K562 (cell line): ENCODE results near the gene UBL7. TPM values are rescaled to one million over a fixed set of nuclear protein-coding genes. Genes with fewer than 3 reads are reported as not detected.

Source experiments
- BRD9 ChIP-seq: fragments of 450-650 bp; IDR thresholded peaks from 2 replicates; pipeline ENCODE4 v1.6.1; 2018; ENCODE audit warnings: low read depth; ENCODE audit not compliant: partially characterized antibody
- CLOCK ChIP-seq: fragments of 250-450 bp; sonication (Bioruptor Pico); IDR thresholded peaks from 2 replicates; pipeline ENCODE4 v1.4.0; 2020; ENCODE audit warnings: mild to moderate bottlenecking, moderate library complexity, borderline replicate concordance
- FIP1L1 ChIP-seq: fragments of 200-400 bp; formaldehyde crosslinking; IDR thresholded peaks from 2 replicates; pipeline ENCODE4 v1.6.1; 2018; ENCODE audit warnings: mild to moderate bottlenecking, low read depth, low read length; ENCODE audit not compliant: poor library complexity, severe bottlenecking
- HDAC3 ChIP-seq: fragments of 450-650 bp; IDR thresholded peaks from 2 replicates; pipeline ENCODE4 v1.6.1; 2018; ENCODE audit warnings: borderline replicate concordance, mild to moderate bottlenecking, moderate library complexity; ENCODE audit not compliant: partially characterized antibody
- KAT2B ChIP-seq: IDR thresholded peaks from one replicate; pipeline ENCODE4 v1.6.1; 2012; ENCODE audit warnings: low read depth, mild to moderate bottlenecking, control low read depth, inconsistent platforms, low read length, moderate library complexity
- KAT8 ChIP-seq: fragments of 450-650 bp; IDR thresholded peaks from 2 replicates; pipeline ENCODE4 v1.6.1; 2016; ENCODE audit warnings: low read depth, mild to moderate bottlenecking
- MTA1 ChIP-seq: fragments of 450-650 bp; IDR thresholded peaks from 2 replicates; pipeline ENCODE4 v1.6.1; 2017; ENCODE audit warnings: borderline replicate concordance
- NONO ChIP-seq, 2 experiments: fragments of 200-400 bp in 1 of 2; fragments of 450-650 bp in 1 of 2; formaldehyde crosslinking in 1 of 2; IDR thresholded peaks; 2 replicates each; pipeline ENCODE4 v1.6.1; 2017; ENCODE audit warnings: low read depth in 2 of 2, mild to moderate bottlenecking in 2 of 2, moderate library complexity in 2 of 2, low read length in 1 of 2
- RBM25 ChIP-seq: fragments of 200-400 bp; formaldehyde crosslinking; IDR thresholded peaks from 2 replicates; pipeline ENCODE4 v1.6.1; 2018; ENCODE audit warnings: low read length, low read depth, moderate library complexity; ENCODE audit not compliant: severe bottlenecking
- SNRNP70 ChIP-seq: fragments of 200-400 bp; formaldehyde crosslinking; optimal IDR thresholded peaks from 2 replicates; pipeline ENCODE3; 2017; ENCODE audit warnings: low read depth, low read length
- TBP ChIP-seq: optimal IDR thresholded peaks from 2 replicates; pipeline ENCODE3; 2011; ENCODE audit warnings: low read depth, low read length, improper control_type of control experiment
- ZBTB33 ChIP-seq: sonication (generic); formaldehyde crosslinking; IDR thresholded peaks from 2 replicates; pipeline ENCODE4 v1.8.1; 2023; ENCODE audit warnings: mild to moderate bottlenecking, missing genetic modification reagents
- ZMIZ1 ChIP-seq, 2 experiments: fragments of 150-350 bp in 1 of 2; IDR thresholded peaks; 2 replicates each; pipeline ENCODE4 v1.6.1; 2012 to 2016; ENCODE audit warnings: low read depth in 2 of 2, low read length in 2 of 2, mild to moderate bottlenecking in 1 of 2, moderate library complexity in 1 of 2
- ZNF140 ChIP-seq: fragments of 250-450 bp; sonication (Bioruptor Pico); IDR thresholded peaks from 2 replicates; pipeline ENCODE4 v1.8.0; 2021; ENCODE audit warnings: moderate library complexity, mild to moderate bottlenecking, inconsistent platforms
- ZNF764 ChIP-seq: fragments of 250-450 bp; sonication (Bioruptor Pico); IDR thresholded peaks from 2 replicates; pipeline ENCODE4 v1.4.0; 2020; ENCODE audit warnings: low read depth, mild to moderate bottlenecking, moderate library complexity
- polyA plus RNA-seq, 8 experiments: library from polyadenylated mRNA; depleted of rRNA in 4 of 8; stranded (reverse) in 5 of 8; unstranded in 3 of 8; fragments of >200 nt; fragmentation: Nextera tagmentation in 2 of 8; fragmentation: Illumina TruSeq in 1 of 8; extraction: Ambion mirVana in 2 of 8; extraction: Trizol in 1 of 8; gene quantifications; 2 replicates each; pipeline versions ENCODE4 v1.2.1 to v1.2.3, GENCODE V29; 2011 to 2014; ENCODE audit warnings: inconsistent platforms in 1 of 8, missing spikeins in 1 of 8
- total RNA-seq, 7 experiments: library from RNA; depleted of rRNA in 6 of 7; stranded (reverse); fragments of >200 nt in 6 of 7; fragmentation: Illumina TruSeq in 2 of 7; extraction: Trizol in 2 of 7; gene quantifications; 2 replicates each; pipeline versions ENCODE4 v1.2.1 to v1.2.3, GENCODE V29; 2011 to 2021; ENCODE audit warnings: low replicate concordance in 1 of 7
- TF ChIP-seq, protein P1 (sequence below): sonication (generic); formaldehyde crosslinking; IDR thresholded peaks from 2 replicates; pipeline ENCODE4 v1.8.1; 2023; ENCODE audit warnings: mild to moderate bottlenecking, missing genetic modification reagents

Gene UBL7
- total and polyA plus RNA-seq, 9 of the 15 experiments (the other 6 are each of a cell fraction or from before 2014, with no cell fraction given), result 19.2 to 63.4 (median 44.9) TPM

DNA sequence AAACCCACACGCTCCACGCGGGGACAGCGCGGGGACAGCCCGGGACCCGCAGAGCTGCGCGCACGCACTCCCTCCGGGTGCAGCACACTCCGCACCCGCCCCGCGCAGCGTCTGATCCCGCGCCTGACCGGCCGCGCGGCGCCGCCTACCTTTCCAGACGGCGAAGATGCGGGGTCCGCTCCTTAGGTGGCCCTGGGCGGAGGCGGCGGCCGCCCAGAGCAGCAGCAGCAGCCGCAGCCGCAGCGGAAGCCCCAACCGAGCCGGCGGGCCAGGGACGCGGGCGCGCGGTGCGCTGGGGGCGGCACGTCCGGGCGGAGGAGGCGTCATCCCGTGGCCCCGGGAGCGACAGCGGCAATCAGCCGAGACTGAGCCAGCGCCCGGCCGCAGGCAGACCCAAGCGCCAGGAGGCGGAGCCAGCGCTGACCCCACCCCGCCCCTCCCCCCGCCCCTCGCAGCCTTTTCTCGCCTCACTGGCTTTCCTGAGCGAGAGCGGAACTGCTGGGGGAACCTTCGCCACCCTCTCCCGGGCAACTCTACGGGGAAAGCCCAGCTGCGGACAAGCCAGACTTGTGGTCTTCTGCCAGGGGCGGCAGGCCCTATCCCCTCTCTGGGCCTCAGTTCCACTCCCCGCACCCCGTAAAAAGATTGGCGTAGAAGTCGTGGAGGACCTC is 27.2 kb downstream of the UBL7 start, which contains the start of gene SEMA7A (continued):
- TF ChIP-seq ZBTB33 (CRISPR knock-in tag) (no peak), CLOCK (CRISPR knock-in tag) (no peak), TBP (peak; percentile 89), ZNF140 (CRISPR knock-in tag) (no peak), NONO (IDR thresholded peaks at IDR 0.05; ENCODE audit: low read depth in 2 of 2, low read length in 1 of 2) (peak; percentile 74 to 92; a peak in 3 of 4 replicates), KAT8 (no peak), MTA1 (no peak), BRD9 (no peak), ZMIZ1 (IDR thresholded peaks at IDR 0.05; ENCODE audit: low read depth in 2 of 2, low read length in 2 of 2) (no peak), ZNF764 (CRISPR knock-in tag) (no peak), SNRNP70 (no peak), RBM25 (peak; percentile 72), HDAC3 (no peak), FIP1L1 (peak; percentile 67), KAT2B (no peak)
- TF ChIP-seq, protein P1, sequence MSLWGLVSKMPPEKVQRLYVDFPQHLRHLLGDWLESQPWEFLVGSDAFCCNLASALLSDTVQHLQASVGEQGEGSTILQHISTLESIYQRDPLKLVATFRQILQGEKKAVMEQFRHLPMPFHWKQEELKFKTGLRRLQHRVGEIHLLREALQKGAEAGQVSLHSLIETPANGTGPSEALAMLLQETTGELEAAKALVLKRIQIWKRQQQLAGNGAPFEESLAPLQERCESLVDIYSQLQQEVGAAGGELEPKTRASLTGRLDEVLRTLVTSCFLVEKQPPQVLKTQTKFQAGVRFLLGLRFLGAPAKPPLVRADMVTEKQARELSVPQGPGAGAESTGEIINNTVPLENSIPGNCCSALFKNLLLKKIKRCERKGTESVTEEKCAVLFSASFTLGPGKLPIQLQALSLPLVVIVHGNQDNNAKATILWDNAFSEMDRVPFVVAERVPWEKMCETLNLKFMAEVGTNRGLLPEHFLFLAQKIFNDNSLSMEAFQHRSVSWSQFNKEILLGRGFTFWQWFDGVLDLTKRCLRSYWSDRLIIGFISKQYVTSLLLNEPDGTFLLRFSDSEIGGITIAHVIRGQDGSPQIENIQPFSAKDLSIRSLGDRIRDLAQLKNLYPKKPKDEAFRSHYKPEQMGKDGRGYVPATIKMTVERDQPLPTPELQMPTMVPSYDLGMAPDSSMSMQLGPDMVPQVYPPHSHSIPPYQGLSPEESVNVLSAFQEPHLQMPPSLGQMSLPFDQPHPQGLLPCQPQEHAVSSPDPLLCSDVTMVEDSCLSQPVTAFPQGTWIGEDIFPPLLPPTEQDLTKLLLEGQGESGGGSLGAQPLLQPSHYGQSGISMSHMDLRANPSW (CRISPR knock-in tag), result no peak
